ENCODE results near the gene FKBP5.

GRCh38 chr6:35592178-35592577, 96.5 kb downstream of the FKBP5 start:
- TF ChIP-seq, protein P1, sequence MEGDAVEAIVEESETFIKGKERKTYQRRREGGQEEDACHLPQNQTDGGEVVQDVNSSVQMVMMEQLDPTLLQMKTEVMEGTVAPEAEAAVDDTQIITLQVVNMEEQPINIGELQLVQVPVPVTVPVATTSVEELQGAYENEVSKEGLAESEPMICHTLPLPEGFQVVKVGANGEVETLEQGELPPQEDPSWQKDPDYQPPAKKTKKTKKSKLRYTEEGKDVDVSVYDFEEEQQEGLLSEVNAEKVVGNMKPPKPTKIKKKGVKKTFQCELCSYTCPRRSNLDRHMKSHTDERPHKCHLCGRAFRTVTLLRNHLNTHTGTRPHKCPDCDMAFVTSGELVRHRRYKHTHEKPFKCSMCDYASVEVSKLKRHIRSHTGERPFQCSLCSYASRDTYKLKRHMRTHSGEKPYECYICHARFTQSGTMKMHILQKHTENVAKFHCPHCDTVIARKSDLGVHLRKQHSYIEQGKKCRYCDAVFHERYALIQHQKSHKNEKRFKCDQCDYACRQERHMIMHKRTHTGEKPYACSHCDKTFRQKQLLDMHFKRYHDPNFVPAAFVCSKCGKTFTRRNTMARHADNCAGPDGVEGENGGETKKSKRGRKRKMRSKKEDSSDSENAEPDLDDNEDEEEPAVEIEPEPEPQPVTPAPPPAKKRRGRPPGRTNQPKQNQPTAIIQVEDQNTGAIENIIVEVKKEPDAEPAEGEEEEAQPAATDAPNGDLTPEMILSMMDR (IDR thresholded peaks at IDR 0.05) = no peak
- no peak for TF ChIP-seq POLR2A (IDR thresholded peaks at IDR 0.05)

Measured in adrenal gland (tissue), 5 donors.